Erythroblast (primary cell): ENCODE results near the gene RAB18.

Source experiments
- GATA1 ChIP-seq: IDR thresholded peaks from 2 replicates; pipeline ENCODE4 v1.6.1; 2011; ENCODE audit warnings: low read depth, mild to moderate bottlenecking, control low read depth, low read length, moderate library complexity
- POLR2A ChIP-seq: IDR thresholded peaks from 2 replicates; pipeline ENCODE4 v1.6.1; 2011; ENCODE audit warnings: mild to moderate bottlenecking, low read length

DNA sequence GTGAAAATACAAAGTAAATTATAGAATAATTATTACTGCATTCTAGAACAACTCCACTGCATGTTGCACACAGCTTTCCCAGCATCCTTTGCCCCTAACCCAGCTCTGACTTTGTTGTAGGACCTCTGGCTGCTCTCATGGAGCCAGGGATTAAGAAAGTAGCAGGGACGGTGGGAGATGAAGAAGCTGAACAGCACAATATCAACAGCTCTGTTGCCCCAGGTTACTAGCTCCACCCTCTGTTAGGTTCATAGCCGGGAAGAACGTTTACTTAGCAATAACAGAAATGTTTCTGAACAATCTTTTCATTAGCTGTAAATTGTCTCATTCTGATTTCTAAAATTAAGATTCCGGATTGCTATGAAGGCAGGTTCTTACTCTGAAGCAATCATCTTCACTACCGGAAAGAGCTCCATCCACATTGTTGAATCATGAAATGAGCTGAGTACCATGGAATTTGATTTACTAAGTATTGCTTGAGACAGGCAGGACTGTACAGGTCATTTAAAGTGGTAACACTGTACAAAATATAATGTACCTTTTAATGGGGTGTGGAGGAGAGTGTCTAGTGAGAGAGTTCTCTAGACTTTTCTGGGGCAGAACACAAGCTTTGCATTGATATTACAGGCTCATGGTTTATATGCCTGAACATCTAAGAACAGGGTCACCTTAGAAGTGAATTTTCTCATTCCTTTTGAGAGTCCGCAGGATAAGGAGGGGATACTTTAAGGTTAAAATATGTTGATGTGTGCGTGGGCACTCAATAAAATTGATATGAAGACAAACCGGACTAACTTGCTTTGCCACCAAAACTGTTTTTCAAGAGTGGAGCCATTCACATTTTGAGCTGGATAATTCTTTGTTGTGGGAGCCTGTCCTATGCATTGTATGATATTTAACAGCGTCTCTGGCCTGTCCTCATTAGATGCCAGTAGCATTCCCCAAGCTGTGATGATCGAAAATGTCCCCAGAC, 20.8 kb upstream of the RAB18 start:
- TF ChIP-seq POLR2A (no peak), GATA1 (no peak)
